Panc1 (cell line): Measurements from ENCODE around the gene MAN1A1.

Experiments
- CTCF ChIP-seq: fragments of 450-650 bp; IDR thresholded peaks from 2 replicates; pipeline ENCODE4 v1.5.1; 2017; ENCODE audit warnings: mild to moderate bottlenecking
- POLR2AphosphoS5 ChIP-seq: IDR thresholded peaks from 2 replicates; pipeline ENCODE4 v1.6.1; 2012; ENCODE audit warnings: mild to moderate bottlenecking, low read depth, low read length, moderate library complexity
- SIN3A ChIP-seq: IDR thresholded peaks from 2 replicates; pipeline ENCODE4 v1.6.1; 2012; ENCODE audit warnings: low read depth, mild to moderate bottlenecking, low read length, moderate library complexity, borderline replicate concordance; ENCODE audit not compliant: insufficient read depth
- TCF7L2 ChIP-seq: IDR thresholded peaks from 2 replicates; pipeline ENCODE4 v1.6.1; 2011; ENCODE audit warnings: mild to moderate bottlenecking, low read depth, low read length, inconsistent platforms

DNA sequence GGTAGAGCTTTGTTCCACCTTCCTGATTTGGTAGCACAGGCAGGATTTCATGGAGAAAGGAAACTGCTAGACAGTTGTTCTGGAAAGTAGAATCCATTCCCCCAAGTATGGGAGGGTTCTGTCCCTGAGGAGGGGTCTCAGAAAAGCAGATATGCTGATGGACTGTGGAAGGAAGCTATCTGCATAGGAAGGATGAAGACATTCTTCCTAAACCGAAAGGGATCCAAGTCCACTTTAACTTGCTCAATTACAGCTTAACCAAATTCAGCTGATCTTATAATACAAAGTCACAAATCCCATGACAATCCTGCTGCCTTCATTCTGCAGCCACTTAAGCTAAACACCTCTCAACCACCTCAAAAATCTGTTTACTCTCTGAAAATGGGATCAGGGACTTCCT, 2.6 kb downstream of the MAN1A1 start:
- TF ChIP-seq CTCF (no peak), POLR2AphosphoS5 (no peak), SIN3A (no peak), TCF7L2 (no peak)
